AG04450 (cell line): ENCODE results near the gene PDF. TPM values are rescaled to one million over a fixed set of nuclear protein-coding genes. Genes with fewer than 3 reads are reported as not detected.

Source experiments
- CTCF ChIA-PET: fragments of 300-600, 350-600 bp; formaldehyde crosslinking; extraction: SDS; loops from one replicate; lab custom pipeline; 2022; ENCODE audit warnings: antibody characterized with exemption, inconsistent platforms; lab: Charles Lee
- POLR2A ChIA-PET: fragments of 350-600 bp; formaldehyde crosslinking; extraction: SDS; loops from one replicate; lab custom pipeline; 2021; ENCODE audit warnings: antibody characterized with exemption, inconsistent platforms; lab: Yijun Ruan, JAX
- DNase-seq: peaks from one replicate; pipeline ENCODE4 v3.0.0-alpha.2; 2011; ENCODE audit warnings: low read depth, low spot score
- H3K27ac ChIP-seq: one replicate; pipeline ENCODE4 v1.5.1; 2012; ENCODE audit warnings: low read depth, low read length, control low read depth
- H3K27me3 ChIP-seq: one replicate; pipeline ENCODE4 v1.6.0; 2012; ENCODE audit warnings: low read length; ENCODE audit not compliant: control insufficient read depth, insufficient read depth
- H3K4me3 ChIP-seq: 2 replicates; pipeline ENCODE4 v1.5.1; 2011; ENCODE audit warnings: mild to moderate bottlenecking, low read depth, low read length, control low read depth
- H3K9me3 ChIP-seq: 2 replicates; pipeline ENCODE4 v1.5.1; 2012; ENCODE audit warnings: low read length; ENCODE audit not compliant: control insufficient read depth, insufficient read depth
- polyA plus RNA-seq: library from polyadenylated mRNA; depleted of rRNA; stranded (reverse); fragments of >200 nt; gene quantifications from 2 replicates; pipeline ENCODE4 v1.2.3, GENCODE V29; 2011
- TF ChIP-seq, protein P1 (sequence below): IDR thresholded peaks from 2 replicates; pipeline ENCODE4 v1.5.1; 2011; ENCODE audit warnings: low read depth, low read length, control low read depth, inconsistent platforms

PDF gene
- polyA plus RNA-seq, 1 experiment: 6.4 TPM

DNA sequence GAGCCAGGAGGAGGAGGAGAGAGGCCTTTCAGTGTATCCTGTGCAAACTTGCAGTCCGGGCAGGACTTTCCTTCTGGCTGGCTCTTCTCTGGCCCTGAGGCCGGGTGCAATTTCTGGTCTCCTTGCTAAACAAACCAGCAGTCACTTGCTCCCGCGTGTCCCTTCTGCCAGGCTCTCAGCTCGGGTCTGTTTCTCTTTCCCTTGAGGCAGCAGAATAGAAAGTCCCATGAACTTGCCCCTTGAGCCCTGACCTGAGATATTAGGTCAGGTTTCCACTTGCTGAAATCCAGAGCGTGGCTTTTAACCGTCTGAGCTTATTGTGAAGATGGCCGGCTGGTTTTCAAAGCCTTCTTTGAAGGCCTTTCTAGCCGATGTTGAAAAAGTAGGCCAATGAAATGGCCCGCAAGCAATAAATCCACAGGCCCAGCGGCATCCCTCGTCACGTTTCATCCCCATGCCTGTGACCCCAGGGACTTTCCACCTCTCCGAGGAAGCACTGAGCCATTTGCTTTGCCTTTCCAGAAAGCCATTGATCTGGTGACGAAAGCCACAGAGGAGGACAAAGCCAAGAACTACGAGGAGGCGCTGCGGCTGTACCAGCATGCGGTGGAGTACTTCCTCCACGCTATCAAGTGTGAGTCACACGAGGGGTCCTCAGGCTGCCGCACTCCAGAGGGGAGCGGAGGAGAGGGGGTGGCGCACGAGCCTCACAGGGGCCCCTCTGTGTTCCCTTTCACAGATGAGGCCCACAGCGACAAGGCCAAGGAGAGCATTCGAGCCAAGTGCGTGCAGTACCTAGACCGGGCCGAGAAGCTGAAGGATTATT is 14.7 kb downstream of the PDF start:
- ChIA-PET POLR2A (no interaction called here), CTCF (interaction anchor here (0.6 to 1.3 kb wide), 2 partner anchors 63 to 165 kb away, joined by 3 to 5 read pairs; no protein-coding TSS in a partner anchor)
- no peaks in the 10 kb centered on the region; the same call in 1 of the 2 replicates for H3K9me3 ChIP-seq
- TF ChIP-seq, protein P1, sequence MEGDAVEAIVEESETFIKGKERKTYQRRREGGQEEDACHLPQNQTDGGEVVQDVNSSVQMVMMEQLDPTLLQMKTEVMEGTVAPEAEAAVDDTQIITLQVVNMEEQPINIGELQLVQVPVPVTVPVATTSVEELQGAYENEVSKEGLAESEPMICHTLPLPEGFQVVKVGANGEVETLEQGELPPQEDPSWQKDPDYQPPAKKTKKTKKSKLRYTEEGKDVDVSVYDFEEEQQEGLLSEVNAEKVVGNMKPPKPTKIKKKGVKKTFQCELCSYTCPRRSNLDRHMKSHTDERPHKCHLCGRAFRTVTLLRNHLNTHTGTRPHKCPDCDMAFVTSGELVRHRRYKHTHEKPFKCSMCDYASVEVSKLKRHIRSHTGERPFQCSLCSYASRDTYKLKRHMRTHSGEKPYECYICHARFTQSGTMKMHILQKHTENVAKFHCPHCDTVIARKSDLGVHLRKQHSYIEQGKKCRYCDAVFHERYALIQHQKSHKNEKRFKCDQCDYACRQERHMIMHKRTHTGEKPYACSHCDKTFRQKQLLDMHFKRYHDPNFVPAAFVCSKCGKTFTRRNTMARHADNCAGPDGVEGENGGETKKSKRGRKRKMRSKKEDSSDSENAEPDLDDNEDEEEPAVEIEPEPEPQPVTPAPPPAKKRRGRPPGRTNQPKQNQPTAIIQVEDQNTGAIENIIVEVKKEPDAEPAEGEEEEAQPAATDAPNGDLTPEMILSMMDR: no peak
- H3K27me3 ChIP-seq: no peaks in the 10 kb centered on the region
- DNase-seq: no peak
- H3K4me3 ChIP-seq: no peak overlapping the region
- no peak overlapping the region for H3K27ac ChIP-seq

- DNase-seq: no peak
- Histone ChIP-seq H3K9me3 (no peaks in the 10 kb centered on the region; the same call in 1 of the 2 replicates), H3K4me3 (no peak overlapping the region), H3K27me3 (no peaks in the 10 kb centered on the region), H3K27ac (no peak overlapping the region)
- CTCF ChIA-PET: interaction anchor here (1.3 kb wide), 1 partner anchor 164 kb away, joined by 3 read pairs; no protein-coding TSS in a partner anchor
- TF ChIP-seq, protein P1: no peak
- POLR2A ChIA-PET: no interaction called here
Observed at GRCh38 chr16:69314534-69314933, 15.9 kb downstream of the PDF start.

GRCh38 chr16:69313469-69313868 is 16.9 kb downstream of the PDF start:
- POLR2A ChIA-PET: no interaction called here
- TF ChIP-seq, protein P1: no peak
- Histone ChIP-seq H3K27ac (no peak overlapping the region), H3K27me3 (no peaks in the 10 kb centered on the region), H3K9me3 (no peaks in the 10 kb centered on the region; the same call in 1 of the 2 replicates), H3K4me3 (no peak overlapping the region)
- CTCF ChIA-PET: no interaction called here
- DNase-seq: no peak

DNA sequence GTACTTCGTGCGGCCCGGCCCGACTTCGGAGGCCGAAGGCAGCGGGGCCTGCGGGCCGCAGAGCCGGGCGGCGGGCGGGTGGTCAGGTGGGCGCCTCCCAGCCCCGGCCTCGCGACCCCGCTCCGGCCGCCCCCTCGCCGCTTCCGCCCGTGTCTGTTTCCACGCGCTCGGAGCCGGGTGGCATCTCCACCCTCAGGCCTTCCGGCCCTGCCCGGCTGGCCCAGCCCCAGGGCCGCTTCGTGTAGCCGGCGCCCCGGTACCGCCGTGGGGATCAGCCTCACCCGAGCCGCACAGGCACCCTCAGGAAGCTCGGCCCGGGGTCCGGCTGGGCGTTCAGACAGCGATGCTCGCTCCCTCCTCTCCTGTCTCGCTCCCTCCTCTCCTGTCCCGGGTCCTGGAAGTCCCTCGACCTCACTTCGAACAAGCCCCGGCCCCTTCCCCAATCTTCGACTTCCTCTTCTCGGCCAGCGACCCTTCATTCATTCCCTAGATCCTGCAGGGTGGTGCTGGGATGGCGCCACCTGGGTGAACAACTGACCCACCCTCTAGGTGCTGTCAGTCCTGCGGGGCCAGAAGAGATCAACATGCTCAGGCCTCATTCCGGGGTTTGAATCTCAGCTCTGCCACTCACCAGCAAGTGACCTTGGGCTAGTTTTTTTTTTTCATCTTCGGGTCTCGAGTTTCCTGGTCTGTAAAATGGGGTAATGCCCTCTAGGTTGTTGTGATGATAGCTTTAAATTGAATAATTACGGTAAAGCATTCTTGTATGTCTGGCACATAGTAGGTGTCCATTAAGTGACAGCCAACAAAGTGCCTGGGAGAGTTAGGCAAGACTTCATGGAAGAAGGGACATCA is 18.6 kb downstream of the PDF start:
- ChIA-PET POLR2A (interaction anchor here (0.6 to 0.7 kb wide), 2 partner anchors 9 to 14 kb away, joined by 3 to 4 read pairs; no protein-coding TSS in a partner anchor), CTCF (interaction anchor here (0.5 to 1.5 kb wide), 9 partner anchors 15 to 1011 kb away, joined by 3 to 10 read pairs (median 4); no protein-coding TSS in a partner anchor)
- Histone ChIP-seq H3K4me3 (peak overlapping the region; percentile 86), H3K27me3 (no peaks in the 10 kb centered on the region), H3K9me3 (no peaks in the 10 kb centered on the region; the same call in 1 of the 2 replicates), H3K27ac (peak overlapping the region; percentile 65)
- DNase-seq: no peak
- TF ChIP-seq, protein P1: 0 out of 2 replicates have a peak, but pooled peaks have one; percentile 15
